AG09319 (cell line): ENCODE measurements around the gene MEF2C.

Experiments
- DNase-seq: peaks from one replicate; pipeline ENCODE4 v3.0.0-alpha.2; 2010; ENCODE audit warnings: low read depth; ENCODE audit errors: extremely low read depth
- TF ChIP-seq, protein P1 (sequence below): IDR thresholded peaks from 2 replicates; pipeline ENCODE4 v1.5.1; 2011; ENCODE audit warnings: low read depth, mild to moderate bottlenecking, inconsistent platforms, low read length, moderate library complexity

The MEF2C gene

DNA sequence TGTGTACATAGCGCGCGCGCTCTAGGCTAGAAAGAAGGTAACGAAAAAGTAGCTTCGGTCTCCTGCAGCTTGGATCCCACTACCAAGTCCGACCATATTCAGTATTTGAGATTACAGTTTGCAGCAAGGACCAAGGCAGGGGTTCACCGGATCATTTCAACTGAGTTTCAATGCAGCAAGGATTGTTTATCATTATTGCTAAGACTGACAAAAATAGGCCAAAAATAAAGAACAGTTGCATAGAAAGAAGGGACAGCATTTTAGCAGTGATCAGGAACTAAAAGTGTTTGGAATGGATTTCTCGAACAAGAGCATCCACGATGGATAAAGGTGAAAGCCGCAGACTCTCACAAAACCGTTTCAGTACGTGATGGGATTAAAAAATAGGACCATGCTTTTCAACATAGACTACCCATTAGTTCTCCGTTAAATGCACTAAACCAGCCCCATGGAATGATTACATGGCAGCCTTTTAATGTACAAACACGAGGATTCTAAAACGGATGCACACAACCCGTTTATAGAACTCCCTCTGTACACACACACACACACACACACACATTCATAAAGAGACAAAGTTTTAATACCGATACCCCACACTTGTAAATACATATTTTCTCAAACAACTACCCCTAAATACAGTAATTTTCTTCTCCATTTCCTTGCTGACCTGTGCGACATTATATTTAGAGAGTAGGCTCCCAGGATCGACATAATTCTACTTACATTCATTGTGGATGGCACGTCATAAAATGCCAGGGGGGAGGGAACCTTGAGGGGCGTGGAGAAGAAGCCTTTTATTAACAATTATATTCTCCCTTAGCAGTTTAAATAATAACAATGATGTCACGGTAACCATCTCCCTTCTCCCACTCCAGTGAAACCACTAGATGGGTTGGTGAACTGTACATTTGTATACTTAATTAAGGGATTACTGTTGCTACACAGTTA, 197.1 kb downstream of the MEF2C start:
- no peak for DNase-seq
- TF ChIP-seq, protein P1, sequence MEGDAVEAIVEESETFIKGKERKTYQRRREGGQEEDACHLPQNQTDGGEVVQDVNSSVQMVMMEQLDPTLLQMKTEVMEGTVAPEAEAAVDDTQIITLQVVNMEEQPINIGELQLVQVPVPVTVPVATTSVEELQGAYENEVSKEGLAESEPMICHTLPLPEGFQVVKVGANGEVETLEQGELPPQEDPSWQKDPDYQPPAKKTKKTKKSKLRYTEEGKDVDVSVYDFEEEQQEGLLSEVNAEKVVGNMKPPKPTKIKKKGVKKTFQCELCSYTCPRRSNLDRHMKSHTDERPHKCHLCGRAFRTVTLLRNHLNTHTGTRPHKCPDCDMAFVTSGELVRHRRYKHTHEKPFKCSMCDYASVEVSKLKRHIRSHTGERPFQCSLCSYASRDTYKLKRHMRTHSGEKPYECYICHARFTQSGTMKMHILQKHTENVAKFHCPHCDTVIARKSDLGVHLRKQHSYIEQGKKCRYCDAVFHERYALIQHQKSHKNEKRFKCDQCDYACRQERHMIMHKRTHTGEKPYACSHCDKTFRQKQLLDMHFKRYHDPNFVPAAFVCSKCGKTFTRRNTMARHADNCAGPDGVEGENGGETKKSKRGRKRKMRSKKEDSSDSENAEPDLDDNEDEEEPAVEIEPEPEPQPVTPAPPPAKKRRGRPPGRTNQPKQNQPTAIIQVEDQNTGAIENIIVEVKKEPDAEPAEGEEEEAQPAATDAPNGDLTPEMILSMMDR, result no peak

DNA sequence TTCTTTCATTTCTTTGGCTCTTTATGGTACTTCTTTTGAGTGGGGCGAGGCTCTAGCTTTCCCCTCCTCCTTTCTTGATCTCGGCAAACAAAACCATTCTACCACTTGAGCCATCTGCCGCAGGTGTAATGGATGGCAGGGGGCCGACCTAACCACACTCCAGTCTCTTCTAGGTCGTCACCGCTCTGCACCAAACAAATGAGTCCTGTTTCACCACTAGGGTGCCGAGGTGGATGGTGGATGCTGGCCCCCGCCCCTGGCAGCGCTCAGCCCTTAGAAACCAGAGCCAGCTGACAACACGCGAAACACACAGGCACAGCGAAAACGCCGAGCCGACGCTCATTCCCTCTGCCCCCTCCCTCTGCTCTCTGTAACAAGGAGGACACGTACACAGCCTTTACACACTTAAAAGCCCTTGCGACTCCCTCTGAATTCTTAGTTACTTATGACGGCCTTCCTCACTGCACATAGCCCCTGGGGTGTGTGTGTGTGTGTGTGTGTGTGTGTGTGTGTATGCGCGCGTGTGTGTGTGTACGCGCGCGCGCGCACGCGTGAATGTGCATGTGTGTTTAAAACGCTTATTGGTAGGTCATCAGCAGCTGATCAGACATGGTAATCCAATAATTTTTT, 199.4 kb downstream of the MEF2C start:
- DNase-seq, result no peak
- TF ChIP-seq, protein P1, result no peak

DNA sequence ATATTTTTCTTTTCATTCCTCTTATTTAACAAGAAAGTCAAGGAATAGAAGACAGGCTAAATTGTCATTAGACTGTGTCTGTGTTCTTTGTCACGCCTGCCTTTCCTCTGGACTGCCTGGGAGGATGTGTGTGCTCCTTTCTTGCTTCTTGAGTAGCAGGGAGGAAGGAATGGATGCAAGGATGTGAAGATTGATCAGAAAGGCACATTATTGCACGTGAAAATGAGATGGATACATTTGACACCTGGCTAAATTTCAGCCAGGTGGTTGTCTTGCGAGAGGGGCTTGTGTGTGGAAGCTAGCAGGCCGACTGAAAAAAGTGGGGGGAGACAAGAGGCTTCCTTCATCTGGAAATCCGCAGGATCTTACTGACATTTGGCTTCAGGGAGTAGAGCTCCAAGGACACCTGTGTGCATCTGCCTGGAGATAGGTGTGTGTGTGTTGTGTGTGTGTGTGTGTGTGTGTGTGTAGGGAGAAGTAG, 200.1 kb downstream of the MEF2C start:
- TF ChIP-seq, protein P1, result no peak
- no peak for DNase-seq

DNA sequence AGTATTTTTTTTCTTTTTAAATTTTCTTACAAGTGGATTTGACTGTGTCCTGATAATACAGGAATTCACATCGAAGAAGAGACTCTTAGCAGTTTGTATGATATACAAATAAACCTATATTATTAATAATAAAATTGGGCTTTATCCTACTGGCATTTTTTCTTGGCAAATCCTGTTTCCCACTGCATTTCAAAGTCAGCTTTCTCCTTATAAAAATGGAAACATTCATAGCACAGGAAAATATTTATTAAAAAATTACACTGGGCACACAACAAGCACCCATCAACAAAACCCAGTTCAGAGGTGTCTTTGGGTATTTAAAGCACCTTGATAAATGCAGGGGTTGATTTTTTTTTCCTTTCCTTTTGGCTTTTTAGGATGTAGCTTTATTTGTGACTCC, 200.9 kb downstream of the MEF2C start:
- no peak for DNase-seq
- TF ChIP-seq, protein P1, result no peak

DNA sequence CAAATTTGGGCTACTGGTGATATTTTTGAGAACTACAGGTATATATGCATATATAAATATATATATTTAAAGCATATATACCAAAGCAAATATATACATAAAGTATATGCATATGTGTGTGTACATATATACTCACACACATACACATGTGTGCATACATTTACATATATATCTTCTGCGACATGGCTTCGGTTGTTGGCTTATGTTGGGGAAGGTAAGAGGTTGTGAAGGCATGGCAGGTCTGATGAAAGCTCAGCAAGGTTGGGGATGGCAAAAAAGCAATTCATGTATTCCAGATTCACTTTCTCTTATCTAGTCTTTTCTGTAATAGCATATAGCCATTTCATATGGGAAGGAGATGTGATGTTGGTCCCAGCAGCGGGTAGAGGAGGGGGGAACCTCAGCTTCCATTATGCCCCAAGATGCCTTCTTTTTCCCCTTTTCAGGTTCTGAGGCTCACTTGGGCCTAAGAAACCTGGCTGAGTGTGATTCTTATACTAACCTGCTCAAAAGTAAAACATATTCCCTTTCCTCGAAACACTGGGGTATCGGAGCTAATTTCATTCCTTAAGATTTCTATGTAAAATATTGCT, 201.7 kb downstream of the MEF2C start:
- TF ChIP-seq, protein P1, result no peak
- DNase-seq, result no peak

DNA sequence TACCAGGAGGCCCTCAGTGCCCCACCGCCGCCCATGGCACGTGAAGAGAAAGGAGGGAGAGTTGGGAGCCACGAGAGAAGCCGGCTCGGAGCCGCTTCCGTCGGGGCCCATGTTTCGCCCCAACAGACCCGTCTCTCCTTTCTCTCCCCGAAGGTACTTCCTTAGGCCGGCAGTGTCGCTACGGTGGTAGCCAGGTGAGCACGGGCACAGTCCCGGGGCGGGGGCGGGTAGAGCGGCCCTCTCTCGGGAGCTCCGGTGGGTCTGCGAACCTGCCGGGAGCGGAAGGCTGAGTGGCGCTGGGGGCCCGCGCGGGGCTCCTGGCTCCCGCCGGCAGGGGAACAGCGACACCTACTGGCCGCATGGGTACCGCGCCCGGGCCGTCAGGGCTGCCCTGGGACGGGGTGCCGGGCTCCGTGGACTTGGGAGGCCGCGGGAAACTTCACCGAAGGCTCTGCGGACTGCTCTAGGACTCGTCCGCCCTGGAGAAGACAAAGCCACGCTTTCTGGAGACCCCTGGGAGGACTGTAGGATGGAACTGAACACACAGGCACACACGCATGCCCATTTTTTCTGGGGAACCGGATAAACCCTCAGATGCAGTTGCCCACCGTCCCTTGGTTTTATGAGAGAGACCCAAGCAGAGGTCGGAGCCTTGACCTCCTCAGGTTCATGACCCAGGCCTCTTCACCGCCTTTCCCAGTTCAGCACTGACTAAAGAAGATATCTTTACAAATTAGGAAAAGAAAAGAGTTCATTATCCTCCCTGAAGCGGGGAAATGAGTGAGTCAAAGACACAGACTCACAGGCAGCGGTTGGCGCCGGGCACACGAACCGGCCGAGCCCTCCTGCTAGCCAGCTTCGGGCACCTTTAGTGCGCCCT, 202.5 kb downstream of the MEF2C start:
- TF ChIP-seq, protein P1, result peak; percentile 79
- no peak for DNase-seq
